ENCODE measurements around the gene ARFGAP3.

The ARFGAP3 gene

DNA sequence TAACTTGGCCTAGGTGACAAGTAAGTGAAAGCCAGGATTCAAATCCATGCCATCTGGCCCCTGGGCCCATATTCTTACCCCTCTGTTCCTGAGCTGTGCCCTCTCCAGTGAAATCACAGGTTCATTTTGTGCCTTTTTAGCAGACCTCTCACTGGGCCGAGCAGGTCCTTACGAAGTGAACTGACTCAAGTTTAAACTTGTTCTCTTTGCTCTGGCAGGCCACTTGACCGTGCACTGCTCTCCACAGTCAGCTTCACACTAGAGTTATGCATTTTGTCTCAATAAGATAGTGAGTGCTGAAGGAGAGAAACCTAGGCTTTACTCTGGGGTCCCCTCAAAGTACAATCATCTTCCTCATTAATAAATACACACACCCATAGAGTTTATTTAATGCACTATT is 40.7 kb downstream of the ARFGAP3 start:
- no peak for DNase-seq

DNA sequence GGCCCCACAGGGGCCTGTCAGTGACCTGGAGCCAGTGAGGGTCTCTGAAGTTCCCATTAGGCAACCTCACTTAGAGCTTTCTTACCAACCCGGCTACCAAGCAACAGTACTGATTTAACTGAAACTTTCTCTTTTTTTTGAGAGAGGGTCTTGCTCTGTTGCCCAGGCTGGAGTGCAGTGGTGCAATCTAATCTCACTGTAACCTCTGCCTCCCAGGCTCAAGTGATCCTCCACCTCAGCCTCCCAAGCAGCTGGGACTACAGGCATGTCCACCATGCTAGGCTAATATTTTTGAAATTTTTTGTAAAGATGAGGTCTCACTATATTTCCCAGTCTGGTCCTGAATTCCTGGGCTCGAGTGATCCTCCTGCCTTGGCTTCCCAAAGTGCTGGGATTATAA is 42.5 kb downstream of the ARFGAP3 start:
- DNase-seq, result no peak

DNA sequence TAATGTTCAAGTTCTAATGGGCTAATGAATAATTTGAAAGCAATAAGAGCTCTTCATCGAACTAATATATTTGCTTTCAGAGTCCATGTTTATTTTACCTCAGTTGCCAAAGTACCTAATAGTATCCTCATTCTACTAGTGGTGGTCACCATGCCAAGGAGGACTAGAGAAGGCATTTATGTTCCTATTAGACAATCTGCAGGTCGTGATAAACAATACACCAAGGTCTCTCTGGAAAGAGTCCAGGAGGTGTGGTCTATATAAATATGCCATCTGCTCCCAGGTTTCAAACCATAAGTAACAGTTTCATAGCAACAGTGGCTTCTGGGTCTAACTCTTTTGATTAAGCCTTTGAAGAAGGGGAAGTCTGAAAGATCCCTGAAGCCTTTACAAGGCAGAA is 42.9 kb downstream of the ARFGAP3 start:
- DNase-seq, result no peak

DNA sequence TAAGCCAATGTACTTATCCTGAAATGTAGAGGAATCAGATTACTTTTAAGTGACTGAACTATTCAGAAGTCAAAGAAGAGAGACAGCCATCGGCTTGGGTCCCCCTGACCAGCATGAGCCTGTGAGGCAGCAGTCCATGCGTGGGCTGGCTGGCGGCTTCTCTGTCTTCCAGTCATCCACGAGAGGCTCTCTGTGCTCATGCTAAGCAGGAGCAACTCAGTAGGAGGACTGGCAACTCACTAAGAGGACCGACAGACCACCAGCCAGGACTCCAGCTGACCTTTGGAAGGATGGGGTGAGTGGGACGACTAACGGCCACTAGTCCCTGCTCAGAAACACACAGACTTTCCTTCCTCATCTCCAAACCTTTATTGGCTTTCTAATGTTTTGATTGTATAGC is 43.6 kb downstream of the ARFGAP3 start:
- DNase-seq, result no peak

DNA sequence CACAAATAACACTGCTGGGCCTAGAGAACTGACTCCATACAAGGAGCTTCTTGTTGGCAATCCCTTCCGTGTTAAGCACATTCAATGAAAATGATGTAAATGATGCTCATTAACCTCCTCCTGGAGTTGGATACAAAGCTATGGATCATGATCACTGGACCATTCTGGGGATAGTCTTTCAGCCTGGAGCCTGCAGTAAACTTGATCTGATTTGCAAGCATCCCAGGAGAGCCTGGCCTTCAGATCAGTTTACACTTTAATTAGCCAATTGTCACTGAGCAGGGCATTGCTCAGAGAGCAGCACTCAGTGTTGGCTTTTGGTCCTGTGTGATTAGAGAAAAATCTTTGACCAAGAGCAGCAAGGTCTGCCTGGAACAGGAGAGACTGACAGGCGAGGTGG is 45.6 kb downstream of the ARFGAP3 start:
- no peak for DNase-seq

DNA sequence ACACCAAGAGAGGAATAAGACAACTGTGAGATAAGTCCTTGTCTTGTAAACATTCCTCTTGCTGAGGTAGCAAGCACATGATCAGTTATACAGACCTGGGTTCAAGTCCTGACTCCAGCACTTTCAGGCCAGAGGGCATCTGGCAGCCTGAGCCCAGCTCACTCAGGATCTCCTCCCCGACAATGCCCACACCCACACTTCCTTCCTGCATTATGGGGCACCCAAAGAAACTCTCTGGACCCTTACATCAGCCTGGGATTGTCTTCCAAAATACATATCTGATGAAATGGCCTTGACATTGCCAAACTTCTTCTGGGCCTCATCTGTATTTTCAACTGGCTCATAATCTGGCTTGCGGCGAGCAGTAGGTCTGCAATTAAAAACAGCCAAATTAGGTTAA is 48.6 kb downstream of the ARFGAP3 start:
- DNase-seq, result no peak

DNA sequence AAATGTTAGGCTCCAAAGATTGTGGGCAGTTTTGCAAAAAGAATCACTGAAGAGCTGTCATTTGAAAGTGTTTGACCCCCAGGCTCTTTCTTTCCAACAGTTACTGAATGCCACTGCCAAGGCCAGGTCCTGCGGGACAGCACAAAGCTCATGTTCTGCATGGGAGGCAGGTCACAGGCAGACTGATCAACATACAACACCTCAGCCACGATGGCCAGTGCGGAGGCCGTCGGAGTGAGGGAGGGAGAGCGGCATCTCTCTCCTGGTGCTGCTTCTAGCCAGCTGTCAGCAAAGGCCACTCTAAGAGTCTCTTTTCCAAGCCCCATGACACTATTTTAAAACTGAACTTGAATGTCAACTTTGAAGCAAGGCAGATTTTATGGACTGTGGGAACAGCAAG is 49.9 kb downstream of the ARFGAP3 start:
- DNase-seq, result no peak

DNA sequence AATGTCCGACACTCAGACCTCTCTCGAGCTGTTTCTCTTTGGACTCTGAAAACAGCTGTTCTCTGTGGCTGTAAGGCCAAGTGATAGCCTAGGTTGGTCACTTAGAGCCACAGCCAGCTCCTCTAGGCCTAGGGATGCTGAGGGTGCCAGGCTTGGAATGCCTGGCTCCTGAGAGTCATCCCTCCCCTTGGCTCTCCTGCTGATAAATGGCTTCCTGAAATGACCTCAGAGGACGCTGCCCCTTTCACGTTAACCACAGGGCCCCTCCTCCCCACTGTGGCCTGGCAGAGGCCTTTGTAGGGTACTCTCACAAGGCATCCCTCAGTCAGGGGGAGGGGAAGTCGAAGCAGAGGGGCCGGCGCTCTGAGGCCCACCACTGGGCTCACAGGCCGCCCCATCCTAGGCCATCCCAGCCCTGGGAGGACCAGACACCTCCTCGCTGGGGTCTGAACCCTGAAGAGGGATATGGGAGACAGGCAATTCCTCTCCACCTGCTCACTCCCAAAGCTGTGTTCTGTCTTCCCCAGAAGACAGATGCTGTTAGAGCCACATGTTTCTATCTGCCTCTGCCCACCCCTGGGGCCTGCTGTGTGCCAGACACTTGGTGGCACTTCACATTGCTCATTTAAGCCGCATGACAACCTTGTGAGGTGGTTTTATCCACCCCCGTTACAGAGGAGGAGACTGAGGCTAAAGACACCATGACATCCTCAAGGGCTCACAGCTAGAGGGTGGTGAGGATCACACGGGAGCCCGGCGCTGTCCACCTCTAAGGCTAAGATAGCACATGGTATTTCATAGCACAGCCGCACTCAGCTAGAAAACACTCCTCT is 50.9 kb downstream of the ARFGAP3 start:
- DNase-seq, result no peak

DNA sequence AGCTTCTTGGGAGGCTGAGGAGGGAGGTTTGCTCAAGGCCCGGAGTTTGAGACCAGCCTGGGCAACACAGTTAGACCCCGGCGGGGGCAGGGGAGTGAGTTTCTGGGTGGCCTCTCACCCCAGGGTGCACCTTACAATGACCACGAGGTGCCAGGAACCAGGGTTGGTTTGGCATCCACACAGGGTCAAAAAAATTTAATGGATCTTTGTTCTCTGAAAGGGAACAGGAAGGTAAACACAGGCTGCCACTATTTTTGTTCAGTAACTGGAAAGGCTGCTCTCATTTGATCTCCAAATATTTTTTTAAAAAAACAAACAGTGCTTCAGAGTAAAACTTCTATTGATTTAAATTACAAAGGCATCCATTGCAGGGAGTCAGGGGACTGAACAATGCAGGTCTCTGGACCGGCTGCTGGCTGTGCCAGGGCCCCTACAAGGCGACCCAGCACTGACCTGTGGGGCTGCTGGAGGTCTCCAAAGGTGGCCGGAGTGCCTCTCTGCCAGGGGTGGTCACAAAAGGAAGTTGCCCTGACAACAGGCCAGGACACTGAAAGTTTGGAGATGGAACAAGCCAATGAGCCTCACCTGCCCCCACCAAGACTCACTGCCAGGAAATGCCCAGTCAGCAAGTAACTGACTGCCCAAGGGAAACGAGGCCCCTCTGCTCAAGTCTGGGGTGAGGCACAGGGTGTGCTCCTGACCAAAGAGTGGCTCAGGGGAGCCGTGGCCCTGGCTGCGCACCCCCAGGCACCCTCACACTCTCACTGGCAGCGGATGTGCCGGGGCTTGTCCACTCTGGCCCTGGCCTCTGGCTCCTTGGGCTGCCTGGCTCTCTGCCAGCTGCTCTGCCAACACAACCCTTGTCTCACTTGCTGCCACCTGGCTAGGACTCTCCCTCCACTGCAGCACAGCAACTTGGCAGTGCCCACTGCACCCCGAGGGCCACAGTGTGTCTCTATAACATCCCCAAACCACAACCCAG is 51.8 kb downstream of the ARFGAP3 start:
- DNase-seq, result no peak

DNA sequence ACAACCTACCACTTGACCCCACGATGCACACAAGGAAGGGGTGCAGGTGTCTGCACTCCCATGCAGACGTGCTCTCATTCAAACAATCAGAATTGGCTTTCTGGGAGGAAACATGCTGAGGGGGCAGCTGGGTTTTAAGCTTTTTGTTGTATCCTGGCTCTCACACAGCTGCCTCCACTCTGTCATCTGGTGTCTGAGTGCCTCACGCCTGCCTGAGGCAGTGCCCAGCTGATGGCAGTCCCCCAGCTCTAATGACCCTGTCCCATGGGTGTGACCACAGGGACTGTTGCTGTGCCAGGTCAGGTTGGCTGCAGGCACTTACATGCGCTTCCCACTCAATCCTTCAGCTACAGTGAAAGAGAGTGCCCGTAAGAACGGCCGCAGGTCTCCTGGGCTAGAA is 53.7 kb downstream of the ARFGAP3 start:
- no peak for DNase-seq

DNA sequence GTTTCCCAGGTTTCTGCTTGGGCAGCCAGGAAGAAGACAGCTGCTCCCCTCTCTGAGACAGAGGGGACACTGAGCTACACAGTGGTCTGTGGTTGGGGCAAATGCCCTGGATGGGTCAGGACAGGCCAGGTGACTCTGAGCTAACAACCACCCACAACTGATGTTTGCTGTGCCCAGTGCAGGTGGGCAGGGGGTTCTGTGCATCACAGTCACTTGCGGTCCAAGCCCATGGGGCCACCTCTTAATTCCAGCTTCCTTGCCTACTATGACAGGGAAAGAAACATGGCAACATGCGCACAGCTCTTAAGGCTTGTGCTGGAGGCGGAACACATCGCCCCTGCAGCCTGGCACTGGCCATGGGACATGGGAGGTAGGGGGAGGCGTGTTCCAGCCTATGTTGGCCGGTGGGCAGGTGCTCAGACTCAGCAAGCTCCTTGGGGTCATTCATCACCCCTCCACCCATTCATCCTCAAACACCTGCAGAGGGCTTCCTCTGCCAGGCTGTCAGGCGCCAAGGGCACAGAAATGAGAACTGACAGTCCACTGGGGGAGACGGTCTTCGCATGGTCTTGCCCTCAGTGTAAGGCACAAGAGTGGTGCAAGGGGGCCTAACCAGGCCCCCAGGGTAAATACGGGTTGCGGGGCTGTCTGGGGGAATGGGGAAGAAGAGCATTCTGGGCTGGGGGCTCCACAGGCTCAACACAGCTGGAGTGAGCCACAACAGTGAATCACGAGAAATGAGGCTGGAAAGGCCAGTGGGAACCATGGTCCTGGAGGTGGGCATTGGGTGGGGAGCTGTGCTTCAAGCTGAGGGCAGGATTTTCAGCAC is 55.6 kb downstream of the ARFGAP3 start:
- no peak for DNase-seq

DNA sequence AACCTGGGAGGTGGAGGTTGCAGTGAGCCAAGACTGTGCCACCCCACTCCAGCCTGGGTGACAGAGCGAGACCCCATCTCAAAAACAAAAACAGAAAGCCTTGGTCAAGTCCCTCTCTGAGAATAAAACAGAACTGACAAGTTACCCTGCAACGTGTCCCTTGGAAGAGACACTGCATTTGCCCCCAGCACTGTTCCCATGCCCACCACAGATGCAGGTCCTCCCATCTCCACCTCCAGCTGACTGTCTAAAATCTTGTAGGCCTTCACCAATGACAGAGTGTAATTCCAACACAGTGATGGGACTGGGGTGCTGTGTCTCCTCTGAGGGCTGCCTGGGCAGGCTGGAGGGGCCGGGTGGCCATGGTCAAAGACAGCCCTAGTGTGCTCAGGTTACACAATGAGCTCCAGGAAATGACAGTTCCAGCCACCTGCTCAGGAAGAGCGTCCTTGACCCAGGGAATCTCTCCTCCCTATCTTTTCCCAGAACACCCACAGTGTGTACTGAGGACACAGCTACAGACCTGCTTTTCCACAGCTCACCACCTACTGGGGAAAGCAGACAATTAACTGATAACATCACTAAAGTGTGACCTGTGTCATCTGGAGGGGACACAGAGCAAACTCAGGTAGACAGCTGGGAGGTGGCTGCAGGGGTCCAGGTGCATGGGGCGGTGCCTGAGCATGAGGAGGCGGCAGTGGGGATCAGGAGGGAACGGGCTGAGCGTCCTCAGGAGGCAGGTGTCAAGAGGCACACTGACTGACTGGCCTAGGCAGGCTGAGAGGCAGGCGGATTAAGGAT is 56.4 kb downstream of the ARFGAP3 start:
- no peak for DNase-seq

DNA sequence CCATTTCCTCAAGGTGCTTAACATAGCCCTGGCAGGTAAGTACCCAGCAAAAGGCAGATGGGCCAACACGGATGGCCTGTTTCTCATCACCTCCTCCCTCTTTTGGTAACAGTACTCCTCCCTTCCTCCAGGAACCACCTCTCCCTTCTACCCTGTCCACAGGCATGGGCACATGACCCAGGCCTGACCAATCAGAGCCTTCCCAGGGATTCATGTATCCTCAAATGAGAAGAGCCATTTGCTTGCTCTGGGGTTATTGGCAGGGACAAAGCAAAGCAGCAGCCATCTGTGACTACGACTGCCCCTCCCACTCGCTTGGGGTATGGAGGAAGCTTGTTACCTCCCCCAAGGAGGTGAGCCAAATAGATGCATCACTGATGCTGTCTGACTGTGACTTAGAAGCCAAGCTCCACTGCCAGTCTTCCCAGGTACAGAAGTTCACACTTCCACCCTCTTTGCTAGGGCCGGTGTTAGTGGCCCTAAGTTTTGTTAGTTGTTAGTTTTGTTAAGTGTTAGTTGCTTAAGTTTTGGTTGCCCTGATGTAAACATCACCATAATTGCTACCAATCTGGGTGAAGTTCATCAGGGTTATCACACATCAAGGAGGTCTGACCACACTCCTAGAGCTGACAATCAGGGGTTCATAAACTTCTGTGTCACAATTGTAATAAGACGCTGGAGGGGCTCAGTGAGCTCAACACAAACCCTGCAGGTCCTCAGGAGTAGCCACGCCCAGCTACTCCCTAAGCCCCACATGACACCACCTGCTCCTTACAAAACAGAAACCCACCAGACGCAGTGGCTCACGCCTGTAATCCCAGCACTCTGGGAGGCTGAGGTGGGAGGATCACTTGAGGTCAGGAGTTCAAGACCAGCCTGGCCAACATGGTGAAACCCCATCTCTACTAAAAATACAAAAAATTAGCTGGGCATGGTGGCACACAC is 57.3 kb downstream of the ARFGAP3 start:
- no peak for DNase-seq

DNA sequence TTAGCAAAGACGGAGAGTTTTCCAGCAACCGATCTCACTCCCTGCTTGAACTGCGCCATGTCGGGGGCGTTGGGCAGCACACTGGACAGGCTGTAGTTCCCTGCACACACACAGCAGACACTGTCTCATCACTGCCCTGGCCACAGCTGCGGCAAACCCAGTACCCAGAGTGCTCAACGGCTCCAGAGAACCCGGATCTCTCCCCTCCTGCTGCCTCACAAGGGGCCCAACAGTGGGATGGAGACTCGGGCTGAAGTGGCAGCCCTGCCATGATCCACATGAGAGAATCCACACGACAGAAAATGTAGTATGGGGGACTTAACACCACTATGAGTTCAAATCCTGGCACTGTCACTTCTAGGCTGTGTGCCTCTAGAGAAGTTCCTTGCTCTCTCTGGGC is 58.0 kb downstream of the ARFGAP3 start:
- no peak for DNase-seq

DNA sequence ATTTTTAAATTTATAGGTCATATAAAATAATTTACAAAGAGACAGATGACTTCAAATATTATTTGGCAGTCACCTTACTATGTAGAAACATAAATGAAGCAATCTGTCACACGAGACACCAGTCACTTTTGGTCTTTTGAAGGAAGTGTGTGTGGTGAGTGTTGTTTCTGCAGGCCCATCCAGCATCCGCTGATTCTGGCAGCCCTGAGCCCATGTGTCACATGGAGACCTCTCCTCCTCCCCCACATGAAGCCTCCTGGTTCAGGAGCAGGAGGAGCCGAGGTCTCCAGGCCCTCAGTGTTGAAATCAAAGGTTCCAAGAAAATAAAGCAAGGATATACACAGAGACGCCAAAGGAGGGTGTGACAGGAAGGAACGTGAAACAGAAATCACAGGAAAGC is 60.1 kb downstream of the ARFGAP3 start:
- no peak for DNase-seq

DNA sequence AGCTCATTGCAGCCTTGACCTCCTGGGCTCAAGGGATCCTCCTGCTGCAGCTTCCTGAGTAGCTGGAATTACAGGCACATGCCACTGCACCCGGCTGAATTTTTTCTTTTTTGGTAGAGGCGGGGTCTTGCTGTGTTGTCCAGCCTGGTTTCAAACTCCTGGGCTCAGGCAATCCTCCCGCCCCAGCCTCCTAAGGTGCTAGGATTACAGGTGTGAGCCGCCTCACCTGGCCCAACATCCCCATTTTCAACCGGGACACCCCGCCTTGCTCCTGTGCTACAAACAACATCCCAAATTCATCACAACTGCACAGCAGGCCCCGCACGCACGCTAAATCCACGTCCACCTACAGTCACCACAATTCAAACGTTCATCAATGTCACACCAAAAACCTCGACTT is 61.0 kb downstream of the ARFGAP3 start:
- DNase-seq, result no peak

DNA sequence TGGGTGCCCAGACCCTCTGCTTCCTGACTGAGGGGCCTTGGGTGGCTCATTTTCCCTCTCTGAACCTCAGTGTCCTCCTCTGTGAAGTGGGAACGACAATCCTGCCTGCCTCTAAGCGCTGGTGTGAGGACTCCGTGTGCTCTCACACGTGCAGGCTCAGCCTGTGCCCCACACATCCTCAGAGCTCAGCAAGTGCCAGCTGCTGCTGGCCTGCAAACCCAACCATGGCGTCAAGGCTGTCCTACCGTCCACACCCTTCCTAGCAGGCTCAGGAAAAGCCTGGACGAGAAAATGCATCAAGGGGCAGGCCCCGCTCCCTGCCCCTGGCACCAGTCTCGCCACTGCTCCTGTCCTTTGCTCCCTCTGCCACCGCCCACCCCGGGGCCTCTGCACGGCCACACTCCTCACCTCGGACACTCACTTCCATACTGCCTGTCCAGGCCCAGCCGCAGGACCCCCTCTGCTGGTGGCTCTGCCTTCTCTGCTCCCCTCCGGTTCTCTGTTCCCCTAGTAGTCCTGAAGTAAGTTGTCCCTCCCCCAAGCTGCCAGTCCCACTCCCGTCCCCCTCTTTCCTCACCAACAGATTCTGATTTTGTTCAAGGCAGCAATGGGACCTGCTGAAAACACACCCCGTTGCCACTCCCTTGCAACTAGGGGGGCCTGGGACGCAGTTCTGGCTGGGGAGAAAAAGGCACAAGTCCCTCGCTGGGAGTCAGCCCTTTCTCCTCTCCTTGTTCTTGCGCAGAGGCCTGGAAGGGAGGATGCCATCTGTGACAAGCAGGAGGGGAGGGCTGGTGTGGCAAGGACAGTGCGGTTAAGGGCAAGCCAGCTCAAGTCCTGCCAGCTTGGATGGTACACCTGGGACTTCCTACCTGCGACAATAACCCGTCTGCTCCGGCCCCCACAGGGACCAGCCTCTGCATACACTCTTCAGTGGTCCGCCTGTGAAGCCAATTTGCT is 62.2 kb downstream of the ARFGAP3 start:
- no peak for DNase-seq

DNA sequence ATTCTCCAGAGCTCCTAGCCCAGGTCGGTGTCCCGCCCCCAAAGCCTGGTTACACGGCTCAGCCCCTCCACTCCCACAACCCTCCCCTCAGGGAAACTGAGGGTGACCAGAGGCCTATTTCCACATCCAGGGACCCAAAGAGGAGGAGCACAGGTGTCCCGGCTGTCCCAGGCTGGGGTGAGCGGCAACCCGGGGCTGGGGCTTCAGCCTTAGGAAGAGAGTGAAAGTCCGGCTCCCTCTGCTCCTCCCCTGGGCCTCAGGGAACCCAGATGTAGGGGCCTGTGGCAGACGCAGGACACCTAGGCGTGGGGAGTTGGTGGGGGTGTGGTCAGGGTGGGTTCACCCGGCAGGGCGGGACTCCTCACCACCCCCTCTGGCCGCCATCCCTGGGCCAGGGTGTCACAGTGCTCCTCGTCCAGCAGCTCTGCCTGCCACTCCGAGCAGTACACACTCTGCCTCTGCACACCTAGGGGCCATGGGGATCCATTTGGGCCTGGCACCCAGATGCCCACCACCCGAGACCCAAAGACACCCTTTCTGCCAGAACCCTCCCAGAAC is 63.1 kb downstream of the ARFGAP3 start:
- no peak for DNase-seq
